ENCODE data around the gene OGFOD1. TPM values are rescaled to one million over a fixed set of nuclear protein-coding genes. Genes with fewer than 3 reads are reported as not detected.

The OGFOD1 gene
- total RNA-seq, 2 donors from 2014 or later = 33.8 to 35.2 TPM

GRCh38 chr16:56514845-56515244 lies 63.5 kb downstream of the OGFOD1 start:
- DNase-seq (ENCODE audit: low spot score) = no peak
- intact Hi-C loops (cut with DNase I) = no loop called here

GRCh38 chr16:56515665-56516064 lies 64.3 kb downstream of the OGFOD1 start:
- no peak for DNase-seq (ENCODE audit: low spot score)
- intact Hi-C loops (cut with DNase I) = no loop called here

DNA sequence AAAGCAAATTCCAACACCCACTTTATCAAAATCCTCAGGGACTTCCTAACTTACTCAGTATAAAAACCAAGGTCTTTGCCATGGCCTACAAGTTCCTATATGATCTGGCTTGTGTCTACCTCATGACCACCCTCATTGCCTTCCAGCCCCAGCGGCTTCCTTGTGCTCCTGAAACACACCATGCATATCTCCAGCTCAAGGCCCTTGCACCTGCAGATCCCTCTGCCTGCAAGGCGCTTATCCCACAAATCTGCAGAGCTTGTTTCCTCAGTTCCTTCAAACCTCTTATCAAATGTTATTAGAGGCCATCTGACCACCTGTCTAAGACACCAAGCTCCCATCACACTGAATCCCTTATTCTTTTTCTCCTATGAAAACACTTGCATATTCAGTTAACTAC lies 65.9 kb downstream of the OGFOD1 start:
- no peak for DNase-seq (ENCODE audit: low spot score)
- intact Hi-C loops (cut with DNase I) = no loop called here

DNA sequence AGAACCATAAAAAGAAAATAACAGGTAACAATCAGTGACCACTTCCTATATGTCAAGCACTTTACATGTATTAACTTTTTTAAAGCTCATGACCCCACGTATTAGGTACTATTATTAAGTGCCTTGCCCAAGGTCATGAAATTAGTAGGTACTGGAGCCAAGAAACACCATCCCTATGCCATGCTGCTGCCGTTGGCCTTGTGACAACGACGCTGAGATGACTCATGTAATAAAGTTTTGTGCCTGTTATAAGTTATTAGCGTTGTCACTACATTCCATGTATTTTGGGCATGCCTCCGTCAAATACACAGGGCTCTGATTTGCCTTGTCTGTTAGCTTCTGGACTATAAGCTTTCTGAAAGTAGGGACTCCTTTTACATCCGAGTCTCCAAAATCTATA lies 67.1 kb downstream of the OGFOD1 start:
- intact Hi-C loops (cut with DNase I) = no loop called here
- DNase-seq (ENCODE audit: low spot score) = no peak

DNA sequence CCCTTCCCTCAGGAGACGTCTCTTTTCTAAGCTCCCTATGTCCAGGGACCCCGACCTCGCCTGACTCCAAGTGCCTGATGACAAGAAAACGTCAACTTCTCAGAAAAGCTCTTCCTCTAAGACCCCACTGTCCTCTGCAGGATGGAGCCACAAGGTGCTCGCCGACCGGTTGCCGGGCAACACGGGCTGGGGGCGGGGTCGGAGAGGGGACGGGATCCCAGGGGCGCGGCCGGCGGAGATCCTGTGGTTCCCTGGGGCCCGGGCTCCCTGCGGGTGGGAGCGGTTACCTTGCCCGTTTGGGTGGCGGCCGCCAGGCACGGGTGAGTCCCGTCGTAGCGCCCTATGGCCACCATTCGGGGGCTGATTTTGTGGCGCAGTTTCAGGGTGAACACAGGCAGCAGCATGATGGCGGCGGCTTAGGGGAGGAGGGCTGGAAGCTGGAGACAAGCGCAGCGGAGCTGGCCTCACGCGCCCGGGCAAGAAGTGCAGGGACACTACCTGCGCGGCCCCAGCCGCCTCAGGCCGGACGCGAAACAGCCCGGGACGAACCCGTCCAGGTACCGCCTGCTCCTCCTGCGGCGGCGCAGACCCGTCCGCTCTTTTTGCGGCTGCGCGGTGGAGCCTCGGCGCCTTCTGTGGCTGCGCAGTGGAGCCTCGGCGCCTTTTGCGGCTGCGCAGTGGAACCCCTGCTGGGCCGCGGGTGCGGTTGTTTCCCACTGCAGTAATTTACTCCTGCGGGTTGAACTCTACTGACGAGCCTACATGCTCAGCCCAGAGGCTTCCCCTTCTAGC lies 68.3 kb downstream of the OGFOD1 start, which contains the start of gene BBS2:
TSS of gene BBS2 (minus strand) at position 566 of the 792 bp plus-strand sequence. CDS start at position 404, 162 bp downstream.
- intact Hi-C loops (cut with DNase I) = loop anchor here (1.0 to 5.0 kb wide), 2 partner anchors 20 to 183 kb away; no protein-coding TSS in a partner anchor
- peak; percentile 97 for DNase-seq (ENCODE audit: low spot score)

DNA sequence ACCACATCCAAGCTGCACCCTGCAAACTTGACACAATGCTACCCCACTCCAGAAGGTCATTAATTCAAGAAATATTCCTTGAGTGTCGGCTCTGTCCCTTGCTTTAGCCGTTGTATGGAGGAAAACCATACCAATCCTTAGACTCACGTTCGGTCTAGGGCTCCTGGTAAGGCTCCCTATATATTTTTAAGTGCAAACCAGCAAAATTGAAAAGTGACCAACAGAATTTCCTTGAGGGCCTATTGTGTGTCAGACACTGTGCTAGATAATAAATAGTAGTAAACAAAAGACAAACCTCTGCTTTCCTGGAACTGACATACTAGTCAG lies 68.9 kb downstream of the OGFOD1 start:
- intact Hi-C loops (cut with DNase I) = loop anchor here (1.0 to 5.0 kb wide), 2 partner anchors 21 to 182 kb away; no protein-coding TSS in a partner anchor

DNA sequence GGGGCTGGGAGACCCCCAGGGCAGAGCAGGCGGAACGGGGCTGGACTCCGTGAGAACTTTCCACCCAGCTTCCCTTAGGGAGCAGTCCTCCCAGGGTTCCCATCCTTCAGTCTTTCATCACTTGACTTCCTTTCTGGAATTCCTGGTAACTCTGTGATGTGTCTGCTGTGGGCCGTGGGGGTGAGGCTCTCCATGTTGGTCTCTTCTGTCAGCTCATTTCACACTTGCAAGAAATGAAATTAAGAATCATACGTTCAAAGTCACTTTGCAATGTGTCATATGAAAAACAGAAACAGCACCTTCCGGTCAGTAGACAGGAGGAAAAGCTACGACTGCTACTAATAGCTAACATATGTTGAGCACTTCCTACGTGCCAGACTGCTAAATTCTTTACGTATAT lies 73.9 kb downstream of the OGFOD1 start:
- intact Hi-C loops (cut with DNase I) = no loop called here

More for the DNA sequence above, 68.9 kb downstream of the OGFOD1 start:
- DNase-seq (ENCODE audit: low spot score) = no peak

More for the DNA sequence above, 73.9 kb downstream of the OGFOD1 start:
- DNase-seq (ENCODE audit: low spot score) = no peak

Other genes with a start within 250 kb of the OGFOD1 start
- gene AMFR, start 26.0 kb upstream of the OGFOD1 start, total RNA-seq = 100 to 1,000 TPM; 102 to 116 TPM
- gene NUDT21, start 222 bp upstream of the OGFOD1 start, total RNA-seq = 10 to 100 TPM; 75.5 to 76.3 TPM
- gene BBS2, start 68.5 kb downstream of the OGFOD1 start, total RNA-seq = 10 to 100 TPM; 30.5 to 36.5 TPM
- not detected for gene MT4, start 113.5 kb downstream of the OGFOD1 start, total RNA-seq
- not detected for gene MT3, start 138.0 kb downstream of the OGFOD1 start, total RNA-seq
- gene MT2A, start 157.0 kb downstream of the OGFOD1 start, total RNA-seq = 1,000 to 10,000 TPM in 1 of 2 donors, 100 to 1,000 TPM in 1; 643 to 1,788 TPM
- gene MT1E, start 174.2 kb downstream of the OGFOD1 start, total RNA-seq = 100 to 1,000 TPM; 240 to 379 TPM
- gene MT1M, start 181.1 kb downstream of the OGFOD1 start, total RNA-seq = 100 to 1,000 TPM in 1 of 2 donors, 10 to 100 TPM in 1; 82.2 to 146 TPM
- 100 to 1,000 TPM in 1 of 2 donors, 10 to 100 TPM in 1; 52.7 to 104 TPM for gene MT1A, start 187.1 kb downstream of the OGFOD1 start, total RNA-seq
- gene MT1B, start 200.3 kb downstream of the OGFOD1 start, total RNA-seq = not detected
- gene MT1F, start 206.4 kb downstream of the OGFOD1 start, total RNA-seq = 10 to 100 TPM in 1 of 2 donors, 1 to 10 TPM in 1; 9.1 to 10.6 TPM
- gene MT1G, start 216.5 kb downstream of the OGFOD1 start, total RNA-seq = 10 to 100 TPM; 14.0 to 26.7 TPM
- 1 to 10 TPM in 1 of 2 donors, not detected in 1; 2.0 TPM for gene MT1H, start 218.3 kb downstream of the OGFOD1 start, total RNA-seq
- 100 to 1,000 TPM; 459 to 753 TPM for gene MT1X, start 230.9 kb downstream of the OGFOD1 start, total RNA-seq